ENCODE results near the gene GAL3ST2. TPM values are rescaled to one million over a fixed set of nuclear protein-coding genes. Genes with fewer than 3 reads are reported as not detected.
"Not testable (repeated sequence)": the region's sequence is repeated elsewhere in the genome, so short reads cannot be mapped to it uniquely, and the experiment has no call there.

Gene GAL3ST2
- total and polyA plus RNA-seq, 12 donors = 0.16 to 1.8 (median 0.61) TPM; not detected in 4

- TF ChIP-seq CTCF (IDR thresholded peaks at IDR 0.05) = no peak
- intact Hi-C loops (cut with DNase I) = no loop called here
- no peak overlapping the region for H3K4me3 ChIP-seq
- DNase-seq = peak in 1 of 7 donors; percentile 15
- H3K36me3 ChIP-seq (replicated peaks in 1 of 2) = no peaks in the 10 kb centered on the region
- no peaks in the 10 kb centered on the region for H3K9me3 ChIP-seq (replicated peaks in 1 of 3)
- H3K27me3 ChIP-seq = peaks cover 20% of the 10 kb centered on the region
- H3K4me1 ChIP-seq (replicated peaks in 1 of 2) = no peaks in the 10 kb centered on the region
- 77 to 88% (median 83%) methylated on average over 17 to 22 of the region's 22 CpGs for WGBS, 4 donors
- no peak overlapping the region for H3K27ac ChIP-seq
Measured at GRCh38 chr2:241777170-241777685, 606 bp downstream of the GAL3ST2 start.

GRCh38 chr2:241777686-241778627 is 1.3 kb downstream of the GAL3ST2 start:
- Histone ChIP-seq H3K9me3 (replicated peaks in 1 of 3) (no peaks in the 10 kb centered on the region), H3K27me3 (peaks cover 20% of the 10 kb centered on the region), H3K27ac (no peak overlapping the region), H3K4me3 (no peak overlapping the region), H3K4me1 (replicated peaks in 1 of 2) (no peaks in the 10 kb centered on the region), H3K36me3 (replicated peaks in 1 of 2) (no peaks in the 10 kb centered on the region)
- 82 to 95% (median 84%) methylated on average over 13 to 21 of the region's 21 CpGs for WGBS, 4 donors
- no peak for TF ChIP-seq CTCF (IDR thresholded peaks at IDR 0.05)
- TF ChIP-seq POLR2A (IDR thresholded peaks at IDR 0.05) = no peak
- DNase-seq = no peak
- intact Hi-C loops (cut with DNase I) = no loop called here

- no peaks in the 10 kb centered on the region for H3K9me3 ChIP-seq (replicated peaks in 1 of 3)
- no peaks in the 10 kb centered on the region for H3K4me1 ChIP-seq (replicated peaks in 1 of 2)
- TF ChIP-seq CTCF (IDR thresholded peaks at IDR 0.05) (no peak), POLR2A (IDR thresholded peaks at IDR 0.05) (no peak)
- H3K36me3 ChIP-seq (replicated peaks in 1 of 2) = no peaks in the 10 kb centered on the region
- H3K27me3 ChIP-seq = peaks cover 5% of the 10 kb centered on the region
- 70 to 83% (median 80%) methylated on average over 5 of the region's 5 CpGs for WGBS, 4 donors
- intact Hi-C loops (cut with DNase I) = no loop called here
- DNase-seq = no peak
- no peak overlapping the region for H3K27ac ChIP-seq
- H3K4me3 ChIP-seq = no peak overlapping the region
Measured at GRCh38 chr2:241780939-241781569, 4.4 kb downstream of the GAL3ST2 start.

- H3K4me1 ChIP-seq (replicated peaks in 1 of 2); H3K27ac ChIP-seq; DNase-seq; H3K9me3 ChIP-seq (replicated peaks in 1 of 3); H3K27me3 ChIP-seq; H3K4me3 ChIP-seq; intact Hi-C loops (cut with DNase I); H3K36me3 ChIP-seq (replicated peaks in 1 of 2): not testable (repeated sequence)
- WGBS, 4 donors = 83 to 92% (median 86%) methylated on average over 3 of the region's 3 CpGs
Measured at GRCh38 chr2:241782053-241782452, 5.4 kb downstream of the GAL3ST2 start.

Data from adrenal gland (tissue), 12 donors.